ENCODE data around the gene ERH.

Gene ERH

DNA sequence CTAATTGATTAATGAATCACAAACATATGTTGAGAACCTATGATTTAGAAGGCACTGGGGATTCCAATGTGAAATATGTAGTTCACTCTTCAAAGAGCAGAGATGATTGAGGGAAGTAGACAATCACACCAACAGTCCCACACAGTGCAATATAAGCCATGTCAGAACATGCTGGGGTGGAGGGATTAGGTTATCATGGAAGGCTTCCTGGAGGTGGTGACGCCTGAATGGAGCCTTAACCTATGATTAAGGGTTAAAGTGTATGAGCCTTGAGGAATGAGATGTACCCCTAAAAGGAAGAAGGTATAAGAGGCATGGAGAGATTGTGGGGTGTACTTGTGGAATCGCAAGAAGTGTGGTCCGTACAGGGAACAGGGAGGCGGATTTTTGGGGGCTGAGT lies 31.3 kb downstream of the ERH start:
- no peak for DNase-seq
- TF ChIP-seq, protein P1, sequence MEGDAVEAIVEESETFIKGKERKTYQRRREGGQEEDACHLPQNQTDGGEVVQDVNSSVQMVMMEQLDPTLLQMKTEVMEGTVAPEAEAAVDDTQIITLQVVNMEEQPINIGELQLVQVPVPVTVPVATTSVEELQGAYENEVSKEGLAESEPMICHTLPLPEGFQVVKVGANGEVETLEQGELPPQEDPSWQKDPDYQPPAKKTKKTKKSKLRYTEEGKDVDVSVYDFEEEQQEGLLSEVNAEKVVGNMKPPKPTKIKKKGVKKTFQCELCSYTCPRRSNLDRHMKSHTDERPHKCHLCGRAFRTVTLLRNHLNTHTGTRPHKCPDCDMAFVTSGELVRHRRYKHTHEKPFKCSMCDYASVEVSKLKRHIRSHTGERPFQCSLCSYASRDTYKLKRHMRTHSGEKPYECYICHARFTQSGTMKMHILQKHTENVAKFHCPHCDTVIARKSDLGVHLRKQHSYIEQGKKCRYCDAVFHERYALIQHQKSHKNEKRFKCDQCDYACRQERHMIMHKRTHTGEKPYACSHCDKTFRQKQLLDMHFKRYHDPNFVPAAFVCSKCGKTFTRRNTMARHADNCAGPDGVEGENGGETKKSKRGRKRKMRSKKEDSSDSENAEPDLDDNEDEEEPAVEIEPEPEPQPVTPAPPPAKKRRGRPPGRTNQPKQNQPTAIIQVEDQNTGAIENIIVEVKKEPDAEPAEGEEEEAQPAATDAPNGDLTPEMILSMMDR (IDR thresholded peaks at IDR 0.05; ENCODE audit: low read depth, low read length, missing control alignments) = no peak
- Histone ChIP-seq H3K4me3 (ENCODE audit: low read depth, low read length) (no peak overlapping the region), H3K27ac (no peak overlapping the region), H3K27me3 (replicated peaks) (no peaks in the 10 kb centered on the region), H3K36me3 (replicated peaks) (no peaks in the 10 kb centered on the region)
- in situ Hi-C loops (cut with HindIII; ENCODE audit: low pct_ligation_motif_present, low sequenced_read_pairs) = no loop called here

DNA sequence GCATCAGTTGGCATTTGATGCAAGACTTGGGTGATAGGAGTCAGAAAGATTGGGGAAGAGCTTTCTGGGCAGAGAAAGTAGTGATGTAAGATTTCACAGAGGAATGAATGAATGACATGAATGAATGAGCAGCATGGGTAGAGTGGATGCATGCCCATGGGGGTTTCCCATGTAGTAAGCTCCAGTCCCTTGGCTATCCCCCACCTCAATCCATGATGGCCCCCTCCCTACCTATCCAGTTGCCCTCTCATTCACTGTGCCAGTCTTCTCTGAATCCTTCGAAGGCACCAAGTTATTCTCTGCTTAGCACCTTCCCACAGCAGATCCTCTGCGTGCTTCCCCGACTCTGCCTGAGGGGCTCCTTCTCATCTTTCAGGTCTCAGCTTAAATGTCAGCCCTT lies 32.0 kb downstream of the ERH start:
- H3K27ac ChIP-seq = no peak overlapping the region
- no peak overlapping the region for H3K4me3 ChIP-seq (ENCODE audit: low read depth, low read length)
- TF ChIP-seq, protein P1 (IDR thresholded peaks at IDR 0.05; ENCODE audit: low read depth, low read length, missing control alignments) = no peak
- in situ Hi-C loops (cut with HindIII; ENCODE audit: low pct_ligation_motif_present, low sequenced_read_pairs) = no loop called here
- H3K27me3 ChIP-seq (replicated peaks) = no peaks in the 10 kb centered on the region
- no peak for DNase-seq
- H3K36me3 ChIP-seq (replicated peaks) = no peaks in the 10 kb centered on the region

DNA sequence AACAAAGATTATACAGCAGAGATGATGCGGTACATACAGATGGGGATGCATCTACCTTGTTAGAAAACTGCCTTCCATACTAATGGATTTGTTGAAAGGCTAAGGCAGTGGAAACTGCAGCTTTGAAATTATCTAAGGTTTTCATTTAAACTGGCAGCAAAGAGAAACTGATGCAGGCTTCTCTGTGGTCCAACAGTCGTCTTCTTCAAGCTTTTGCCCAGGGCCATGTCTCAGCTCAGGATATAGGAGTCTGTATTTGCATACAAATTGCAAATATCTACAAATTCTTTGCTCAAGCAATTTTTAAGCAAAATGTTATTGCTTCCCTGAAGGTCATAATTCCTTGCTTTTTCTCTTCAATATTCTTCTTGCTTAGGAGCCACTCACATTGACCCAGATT lies 33.7 kb downstream of the ERH start:
- DNase-seq = no peak
- H3K27me3 ChIP-seq (replicated peaks) = no peaks in the 10 kb centered on the region
- in situ Hi-C loops (cut with HindIII; ENCODE audit: low pct_ligation_motif_present, low sequenced_read_pairs) = no loop called here
- no peaks in the 10 kb centered on the region for H3K36me3 ChIP-seq (replicated peaks)
- H3K27ac ChIP-seq = no peak overlapping the region
- TF ChIP-seq, protein P1 (IDR thresholded peaks at IDR 0.05; ENCODE audit: low read depth, low read length, missing control alignments) = no peak
- H3K4me3 ChIP-seq (ENCODE audit: low read depth, low read length) = no peak overlapping the region

DNA sequence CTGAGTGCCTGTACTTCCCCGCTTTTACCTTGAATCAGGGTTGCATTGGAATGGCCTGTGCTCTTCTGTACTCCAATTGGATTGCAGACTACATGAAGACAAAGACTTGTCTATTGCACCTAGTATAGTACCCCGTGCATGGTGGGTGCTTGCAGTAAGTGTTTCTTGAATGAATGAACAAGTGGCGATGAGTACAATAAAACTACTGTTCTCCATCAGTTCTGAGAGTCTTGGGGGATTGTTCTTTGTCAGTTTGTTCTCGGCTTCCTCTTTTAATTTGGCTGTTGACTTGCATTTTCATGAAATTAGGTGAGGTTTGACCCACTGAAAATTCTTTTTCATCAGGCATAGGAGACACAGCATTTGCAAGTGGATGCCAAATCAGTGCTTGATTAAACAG lies 34.1 kb downstream of the ERH start:
- in situ Hi-C loops (cut with HindIII; ENCODE audit: low pct_ligation_motif_present, low sequenced_read_pairs) = no loop called here
- Histone ChIP-seq H3K27me3 (replicated peaks) (no peaks in the 10 kb centered on the region), H3K4me3 (ENCODE audit: low read depth, low read length) (no peak overlapping the region), H3K27ac (no peak overlapping the region), H3K36me3 (replicated peaks) (no peaks in the 10 kb centered on the region)
- no peak for DNase-seq
- TF ChIP-seq, protein P1 (IDR thresholded peaks at IDR 0.05; ENCODE audit: low read depth, low read length, missing control alignments) = no peak

DNA sequence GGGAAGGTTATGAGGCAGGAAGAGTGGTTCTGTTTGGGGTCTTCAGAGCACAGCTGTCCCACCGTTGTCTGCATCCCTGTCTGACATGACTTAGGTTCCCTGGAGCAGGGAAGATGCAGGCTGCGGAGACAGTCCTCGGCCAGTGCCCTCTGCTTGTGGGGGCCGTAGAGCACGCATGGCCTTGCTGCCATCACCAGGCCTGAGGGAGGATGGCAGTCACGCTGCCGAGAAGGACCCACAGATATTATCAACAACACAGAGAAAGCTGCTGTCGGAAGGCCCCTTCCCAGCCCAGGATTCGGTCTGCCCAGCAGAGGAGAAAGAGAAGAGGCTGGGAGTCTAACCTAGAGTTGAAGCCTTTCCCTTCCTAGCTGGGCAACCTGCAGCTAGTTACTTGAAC lies 35.0 kb downstream of the ERH start:
- Histone ChIP-seq H3K36me3 (replicated peaks) (no peaks in the 10 kb centered on the region), H3K27me3 (replicated peaks) (no peaks in the 10 kb centered on the region), H3K27ac (no peak overlapping the region), H3K4me3 (ENCODE audit: low read depth, low read length) (no peak overlapping the region)
- peak; percentile 21 for DNase-seq
- in situ Hi-C loops (cut with HindIII; ENCODE audit: low pct_ligation_motif_present, low sequenced_read_pairs) = no loop called here
- TF ChIP-seq, protein P1 (IDR thresholded peaks at IDR 0.05; ENCODE audit: low read depth, low read length, missing control alignments) = peak; percentile 76

DNA sequence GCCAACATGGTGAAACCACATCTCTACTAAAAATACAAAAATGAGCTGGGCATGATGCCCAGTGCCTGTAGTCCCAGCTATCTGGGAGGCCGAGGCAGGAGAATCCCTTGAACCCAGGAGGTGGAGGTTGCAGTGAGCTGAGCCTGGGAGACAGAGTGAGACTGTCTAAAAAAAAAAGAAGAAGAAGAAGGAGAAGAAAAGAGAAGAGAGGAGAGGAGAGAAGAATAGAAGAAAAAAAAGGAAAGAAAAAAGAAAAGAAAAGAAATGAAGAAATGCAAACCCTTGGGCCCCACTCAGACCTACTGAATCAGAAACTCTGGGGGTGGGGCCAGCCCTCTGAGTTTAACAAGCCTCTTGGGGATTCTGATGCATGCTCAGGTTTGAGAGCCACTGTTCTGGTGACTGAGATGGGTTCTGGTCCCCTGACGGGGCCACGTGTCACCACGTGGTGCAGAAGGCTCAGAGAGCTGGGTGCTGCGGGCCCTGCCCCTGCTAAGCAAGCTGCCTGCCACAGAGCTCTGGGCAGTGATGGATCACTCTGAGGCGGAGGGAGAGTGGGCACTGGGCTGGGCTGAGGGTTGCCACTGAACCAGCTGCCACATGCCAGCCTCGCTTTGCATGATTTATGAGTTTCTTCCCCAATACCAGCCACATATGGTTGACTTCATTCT lies 37.5 kb downstream of the ERH start:
- no peak overlapping the region for H3K27ac ChIP-seq
- in situ Hi-C loops (cut with HindIII; ENCODE audit: low pct_ligation_motif_present, low sequenced_read_pairs) = no loop called here
- DNase-seq = no peak

More for the DNA sequence above, 37.5 kb downstream of the ERH start:
- TF ChIP-seq, protein P1 (IDR thresholded peaks at IDR 0.05; ENCODE audit: low read depth, low read length, missing control alignments) = no peak
- H3K36me3 ChIP-seq (replicated peaks) = no peaks in the 10 kb centered on the region
- no peaks in the 10 kb centered on the region for H3K27me3 ChIP-seq (replicated peaks)
- H3K4me3 ChIP-seq (ENCODE audit: low read depth, low read length) = no peak overlapping the region

All from brain microvascular endothelial cell (primary cell).